HG02610 (cell line): Measurements from ENCODE around the gene IGFL3.
"Not testable (repeated sequence)": the region's sequence is repeated elsewhere in the genome, so short reads cannot be mapped to it uniquely, and the experiment has no call there.

ENCODE experiments used
- ATAC-seq: cut with Tn5 transposase; IDR thresholded peaks from one replicate; pipeline ENCODE4 v1.9.1; 2021; ENCODE audit warnings: mild to moderate bottlenecking, moderate library complexity; ENCODE audit not compliant: unreplicated experiment

IGFL3 gene

DNA sequence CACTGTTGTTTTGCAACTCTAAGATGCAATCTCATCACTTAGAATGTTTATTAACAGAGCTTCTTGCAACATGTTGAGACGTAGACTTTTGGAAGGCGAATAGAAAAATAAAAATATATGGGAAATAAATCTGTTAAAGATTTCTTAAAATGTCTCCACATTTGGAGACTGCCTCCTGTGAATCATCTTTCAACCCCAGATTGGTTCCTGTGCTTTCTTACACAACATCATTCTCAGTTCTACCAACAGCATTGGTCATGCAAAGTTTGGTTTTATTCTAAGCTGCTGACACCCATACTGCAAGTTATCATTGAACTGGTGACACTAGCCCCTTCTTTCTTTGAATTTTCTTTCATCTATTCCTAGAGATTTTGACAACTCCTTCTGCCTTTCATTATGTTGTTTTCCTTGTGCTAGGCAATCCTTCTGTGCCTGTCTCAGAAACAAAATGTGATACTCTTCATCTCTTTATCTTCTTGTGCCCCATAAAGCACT, 1.6 kb upstream of the IGFL3 start:
- ATAC-seq = no peak

DNA sequence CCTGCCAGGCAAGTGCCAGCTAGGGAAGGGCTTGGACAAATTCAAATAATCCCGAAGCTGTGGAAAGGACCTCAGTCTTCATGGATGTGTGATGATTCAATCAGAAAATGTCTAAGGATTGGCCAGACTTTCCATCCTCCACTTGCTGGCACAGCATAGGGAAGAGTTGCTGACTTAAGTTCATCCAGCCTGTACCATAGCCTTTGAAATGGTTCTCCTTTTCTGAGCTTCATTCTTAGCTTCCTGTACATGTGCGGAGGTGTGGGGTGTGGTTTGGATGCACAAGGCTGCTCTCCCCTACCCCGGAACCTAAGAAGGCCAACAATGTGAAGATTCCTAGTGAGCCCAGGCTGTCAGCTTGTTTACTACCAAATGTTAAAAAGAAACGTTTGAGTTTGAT, 959 bp upstream of the IGFL3 start:
- ATAC-seq = no peak

DNA sequence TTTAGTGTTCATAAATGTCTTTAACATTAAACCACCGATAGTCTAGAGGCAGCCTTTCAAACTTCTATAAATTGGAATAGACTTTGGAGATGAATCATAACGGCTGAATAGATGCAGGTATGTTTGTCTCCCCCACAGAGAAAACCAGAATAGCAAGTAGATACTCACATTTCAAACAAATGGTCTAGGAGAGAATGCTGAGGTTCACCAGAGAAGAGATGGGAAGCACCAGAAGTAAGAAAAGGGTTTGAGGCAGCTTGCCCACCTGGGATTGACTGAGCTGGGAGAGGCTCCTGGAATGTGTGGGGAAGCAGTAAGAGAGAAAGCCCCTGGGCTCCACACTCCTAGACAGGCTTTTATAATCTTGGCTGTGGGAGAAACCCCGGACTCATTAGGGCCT, 6.4 kb downstream of the IGFL3 start:
- ATAC-seq = no peak

DNA sequence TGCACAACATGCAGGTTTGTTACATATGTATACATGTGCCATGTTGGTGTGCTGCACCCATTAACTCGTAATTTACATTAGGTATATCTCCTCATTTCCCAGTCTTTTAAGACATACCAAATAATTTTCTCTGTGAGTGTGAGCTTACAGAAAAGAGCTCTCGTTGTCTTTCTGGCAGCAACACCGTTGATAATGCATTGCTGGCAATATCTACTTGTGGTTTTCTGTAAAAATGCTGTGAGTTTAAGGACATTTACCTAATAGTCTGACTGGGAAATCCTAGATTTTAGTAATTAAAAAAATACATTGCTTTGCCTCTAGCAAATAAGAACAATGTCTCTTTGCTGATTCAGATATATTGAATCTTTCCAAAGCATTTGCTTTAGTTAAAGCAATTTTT, 8.4 kb downstream of the IGFL3 start:
- no peak for ATAC-seq

DNA sequence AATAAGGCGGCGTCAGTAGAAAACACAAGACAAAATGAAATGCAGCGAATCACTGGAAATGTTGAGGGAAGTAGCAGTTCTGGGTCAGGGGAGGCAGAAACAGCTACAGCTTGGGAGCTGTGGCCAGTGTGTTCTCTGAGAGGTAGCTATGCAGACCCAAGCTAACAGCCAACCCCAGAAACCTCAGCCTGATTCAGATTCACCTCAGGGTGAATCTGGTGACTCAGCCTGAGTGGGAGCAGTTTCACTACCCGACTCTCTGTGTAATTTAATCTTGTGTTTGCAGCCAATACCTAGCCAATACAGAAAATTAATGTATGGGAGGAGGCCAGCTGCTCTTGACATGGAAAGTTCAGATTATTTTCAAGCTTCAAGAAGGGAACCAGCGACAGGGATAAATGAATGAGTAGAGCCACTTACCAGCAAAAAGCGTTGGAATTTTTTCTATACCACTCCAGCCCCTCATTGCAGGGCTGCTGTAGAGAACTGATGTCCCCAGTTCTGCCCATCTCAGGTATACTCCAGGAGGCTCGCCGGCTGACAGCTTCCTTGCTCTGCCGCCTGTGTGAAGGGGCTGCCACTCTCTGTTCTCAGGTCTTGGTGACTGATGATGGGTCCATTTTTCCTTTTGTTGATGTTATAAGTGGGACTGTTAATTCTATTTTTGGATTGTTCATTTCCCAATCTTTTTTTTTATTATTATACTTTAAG, 8.9 kb downstream of the IGFL3 start:
- peak; percentile 77 for ATAC-seq

DNA sequence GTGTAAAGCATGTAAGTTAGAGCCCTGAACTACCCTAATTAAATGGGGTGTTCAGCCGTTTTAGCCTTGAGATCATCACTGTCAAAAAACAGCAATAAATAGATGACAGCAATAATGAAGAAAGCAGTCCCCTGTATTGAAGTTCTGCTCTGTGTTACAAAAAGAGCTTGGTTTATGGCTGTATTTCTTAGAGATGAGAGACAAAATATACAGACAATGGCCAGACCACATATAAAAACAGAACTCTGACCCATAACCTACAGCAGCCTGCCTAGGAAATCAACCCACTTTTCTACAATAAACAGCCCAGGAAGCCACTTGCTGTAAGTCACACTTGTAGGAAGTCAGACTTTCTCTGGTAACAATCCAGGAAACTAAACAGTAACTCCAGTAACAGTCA, 10.8 kb downstream of the IGFL3 start:
- no peak for ATAC-seq

DNA sequence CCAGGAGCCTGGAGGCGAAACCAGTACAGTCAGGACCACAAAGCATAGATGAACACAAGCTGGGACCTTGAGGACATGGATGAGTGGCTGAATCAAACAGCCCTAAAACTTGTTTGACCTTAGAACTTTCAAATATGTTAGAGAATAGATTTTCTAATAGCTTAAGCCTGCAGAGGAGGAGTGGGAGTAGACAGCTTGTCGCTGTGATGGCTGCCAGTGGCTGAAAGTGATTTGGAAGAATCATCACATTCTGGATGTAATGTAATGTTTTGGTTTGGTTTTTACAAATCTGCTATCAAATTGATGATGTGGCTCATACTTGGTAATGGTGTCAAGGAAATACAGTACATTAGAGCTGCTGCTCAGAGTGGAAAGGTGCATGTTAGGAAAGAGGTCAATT, 12.0 kb downstream of the IGFL3 start:
- no peak for ATAC-seq

DNA sequence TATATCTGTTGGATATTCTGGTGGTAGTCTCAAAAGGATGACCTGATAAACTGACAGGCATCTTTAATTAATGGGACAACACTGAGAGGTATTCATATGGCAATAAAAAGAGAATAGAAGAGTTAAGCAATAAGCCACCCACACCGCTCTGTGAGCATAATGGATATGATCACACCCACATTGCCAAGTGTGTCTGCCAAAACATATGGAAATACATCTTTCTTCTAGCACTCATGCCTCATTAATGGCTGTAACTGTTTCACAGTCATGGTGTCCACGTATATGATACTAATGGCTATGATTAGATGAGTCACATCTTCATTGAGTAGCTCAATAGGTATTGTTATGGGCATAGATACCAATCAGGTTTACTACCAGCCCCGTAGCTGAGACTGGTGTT, 13.1 kb downstream of the IGFL3 start:
- ATAC-seq = no peak

DNA sequence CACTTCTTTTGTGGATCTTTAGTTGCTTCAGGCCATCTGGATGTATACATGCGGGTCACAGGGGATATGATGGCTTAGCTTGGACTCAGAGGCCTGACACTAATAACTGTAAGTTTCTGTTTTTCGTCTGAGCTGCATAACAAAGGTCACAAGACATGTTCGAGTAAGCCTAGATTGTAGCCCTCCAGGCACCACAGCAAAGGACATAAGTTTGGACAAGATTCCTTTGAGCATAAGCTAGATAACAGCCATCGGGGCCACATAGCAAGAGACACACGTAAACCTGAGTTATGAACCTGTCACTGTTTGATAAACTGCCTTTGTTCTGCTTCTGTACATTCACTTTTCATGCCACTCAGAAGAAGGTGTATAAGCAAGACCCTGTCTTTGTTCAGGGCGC, 14.6 kb downstream of the IGFL3 start:
- ATAC-seq = no peak

DNA sequence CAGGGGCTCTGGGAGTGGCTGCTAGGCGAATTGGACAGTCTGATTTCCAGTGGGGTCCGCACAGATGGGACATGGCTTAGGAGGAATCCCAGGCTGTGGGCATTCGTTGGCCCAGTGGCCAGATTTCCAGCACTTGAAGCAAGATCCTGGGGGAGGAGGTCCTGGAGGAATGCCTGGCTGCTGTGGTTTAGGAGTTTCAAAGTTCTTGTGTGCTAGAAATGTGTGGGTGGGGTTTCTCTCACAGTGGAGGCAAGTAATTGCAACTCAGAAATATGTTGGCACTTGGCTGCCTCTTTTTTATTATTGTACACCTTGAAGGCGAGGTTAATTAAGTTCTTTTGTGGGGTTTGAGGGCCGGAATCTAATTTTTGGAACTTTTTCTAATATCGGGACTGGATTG, 17.1 kb downstream of the IGFL3 start:
- no peak for ATAC-seq

DNA sequence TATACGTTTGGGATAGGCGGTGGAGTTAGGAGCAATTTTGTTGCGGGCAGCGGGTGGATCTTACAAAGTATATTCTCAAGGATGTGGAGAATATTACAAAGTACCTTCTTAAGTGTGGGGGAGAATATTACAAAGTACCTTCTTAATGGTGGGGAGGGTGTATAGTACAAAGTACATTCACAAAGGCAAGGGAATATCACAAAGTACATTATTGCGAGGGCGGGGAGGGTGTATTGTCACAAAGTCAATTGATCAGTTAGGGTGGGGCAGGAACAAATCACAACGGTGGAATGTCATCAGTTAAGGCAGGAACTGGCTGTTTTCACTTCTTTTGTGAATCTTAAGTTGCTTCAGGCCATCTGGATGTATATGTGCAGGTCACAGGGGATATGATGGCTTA, 22.2 kb downstream of the IGFL3 start:
- not testable (repeated sequence) for ATAC-seq

DNA sequence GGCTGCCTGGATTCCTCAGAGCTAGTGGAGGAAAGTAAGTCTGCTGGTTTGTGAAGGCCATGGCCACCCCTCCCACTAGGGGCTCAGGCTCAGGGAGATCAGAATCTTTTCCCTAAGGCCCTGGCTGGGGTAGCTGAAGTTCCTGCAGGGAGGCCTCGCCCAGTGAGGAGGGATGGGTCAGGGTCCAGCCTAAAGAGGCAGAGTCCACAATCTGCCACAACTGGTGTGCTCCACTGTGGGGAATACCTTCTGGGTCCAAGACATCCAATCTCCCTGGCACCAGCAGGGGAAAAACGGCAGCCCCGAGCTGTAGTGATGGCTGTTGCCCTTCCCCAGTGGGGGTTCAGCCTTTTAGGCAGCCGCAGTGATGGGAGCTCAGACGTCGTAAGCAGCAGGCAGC, 23.2 kb downstream of the IGFL3 start:
- ATAC-seq = no peak

DNA sequence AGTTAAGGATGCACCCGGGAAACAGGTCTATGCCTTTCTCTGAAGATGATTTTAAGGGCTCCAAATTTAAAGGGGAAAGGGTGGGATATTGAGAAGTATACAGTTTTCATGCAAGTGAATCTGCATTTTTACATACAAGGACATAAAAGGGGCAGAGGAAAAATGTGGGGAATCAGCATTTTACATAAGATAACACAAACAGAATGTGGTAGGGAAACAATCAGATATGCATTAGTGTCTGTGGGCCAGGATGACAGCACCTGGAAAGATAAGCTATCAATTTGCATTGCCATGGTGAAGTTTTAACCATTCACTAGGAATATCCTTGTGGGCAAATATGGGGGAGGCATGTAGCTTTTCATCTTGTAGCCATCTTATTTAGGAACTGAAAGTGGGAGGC, 24.1 kb downstream of the IGFL3 start:
- no peak for ATAC-seq

DNA sequence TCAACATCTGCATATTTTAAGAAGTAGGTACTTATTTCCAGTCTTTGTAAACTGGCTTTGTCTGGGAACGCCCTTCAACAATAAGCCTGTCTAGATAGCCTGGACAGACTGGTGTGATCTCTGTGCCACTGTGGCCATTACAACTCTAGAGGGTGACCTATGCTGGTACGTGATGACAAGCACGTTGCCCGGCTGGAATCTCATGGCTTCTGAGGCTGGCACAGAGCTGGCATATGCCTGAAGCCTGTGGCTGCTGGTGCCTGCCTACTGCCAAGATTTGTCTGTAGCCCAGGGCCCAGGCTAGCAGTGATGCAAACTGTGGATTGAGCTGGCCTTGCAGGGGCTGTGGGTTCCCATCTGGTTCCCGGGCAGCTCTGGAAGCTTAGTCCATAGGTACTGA, 34.0 kb downstream of the IGFL3 start:
- no peak for ATAC-seq

DNA sequence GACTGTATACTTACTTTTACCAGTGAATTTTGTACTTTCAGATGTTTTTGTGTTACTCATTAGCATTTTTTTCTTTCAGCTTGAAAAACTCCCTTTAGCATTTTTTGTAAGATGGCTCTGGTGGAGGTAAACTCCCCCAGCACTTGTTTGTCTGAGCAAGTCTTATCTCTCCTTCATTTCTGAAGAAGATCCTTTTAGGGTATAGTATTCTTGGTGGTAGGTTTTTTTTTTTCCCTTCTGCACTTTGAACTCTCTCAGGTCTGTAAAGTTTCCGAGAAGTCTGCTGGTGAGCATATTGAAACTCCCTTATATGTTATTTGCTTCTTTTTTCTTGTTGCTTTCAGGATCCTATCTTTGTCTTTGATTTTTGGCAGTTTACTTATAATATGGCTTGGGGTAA, 35.1 kb downstream of the IGFL3 start:
- no peak for ATAC-seq

DNA sequence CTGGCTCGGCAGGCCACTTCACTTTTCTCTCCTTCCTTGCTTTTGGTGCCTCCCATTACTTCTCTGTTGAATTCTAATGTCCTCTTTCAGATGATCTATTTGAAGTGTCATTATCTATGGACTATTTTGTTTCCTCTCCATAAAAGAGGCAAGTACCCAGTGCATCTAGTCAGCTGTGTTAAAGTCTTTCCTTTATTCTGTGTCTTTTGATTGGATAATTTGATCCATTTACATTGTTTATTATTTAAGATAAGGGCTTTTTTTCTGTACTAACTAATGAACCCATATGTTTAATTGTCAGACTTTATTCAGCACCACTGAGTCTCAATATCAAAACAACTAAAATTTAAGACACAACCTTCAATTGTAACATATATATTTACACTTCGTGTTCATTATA, 36.4 kb downstream of the IGFL3 start:
- ATAC-seq = no peak

DNA sequence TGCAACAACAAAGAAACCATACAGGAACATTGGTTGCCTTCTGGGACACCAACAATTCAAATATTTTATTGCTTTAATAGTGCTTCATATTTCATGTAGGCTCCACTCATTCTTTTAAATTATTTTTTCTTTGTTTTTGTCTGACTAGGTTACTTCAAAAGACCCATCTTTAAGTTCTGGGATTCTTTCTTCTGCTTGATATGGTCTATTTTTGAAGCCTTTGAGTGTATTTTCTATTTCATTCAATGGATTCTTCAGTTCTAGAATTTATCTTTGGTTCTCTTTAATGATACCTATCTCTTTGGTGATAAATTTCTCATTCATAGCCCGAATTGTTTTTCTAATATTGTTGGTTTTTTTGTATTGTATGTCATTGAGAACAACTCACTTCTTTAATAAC, 38.6 kb downstream of the IGFL3 start:
- ATAC-seq = no peak

DNA sequence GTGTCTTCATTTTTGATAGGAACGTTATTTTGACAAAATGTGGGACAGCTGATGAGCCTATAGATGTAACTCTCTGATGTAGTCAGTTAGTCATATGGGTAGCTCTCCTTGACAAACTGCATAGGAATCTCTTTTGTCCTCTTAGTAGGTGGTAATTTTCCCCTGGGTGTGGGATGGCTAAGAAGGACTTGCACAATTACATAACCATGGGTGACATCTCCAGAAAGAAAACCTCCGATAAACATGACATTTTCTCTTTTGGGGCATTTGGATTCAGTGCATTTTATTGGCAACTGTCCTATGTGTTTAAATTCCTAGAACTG, 41.8 kb downstream of the IGFL3 start:
- ATAC-seq = no peak

DNA sequence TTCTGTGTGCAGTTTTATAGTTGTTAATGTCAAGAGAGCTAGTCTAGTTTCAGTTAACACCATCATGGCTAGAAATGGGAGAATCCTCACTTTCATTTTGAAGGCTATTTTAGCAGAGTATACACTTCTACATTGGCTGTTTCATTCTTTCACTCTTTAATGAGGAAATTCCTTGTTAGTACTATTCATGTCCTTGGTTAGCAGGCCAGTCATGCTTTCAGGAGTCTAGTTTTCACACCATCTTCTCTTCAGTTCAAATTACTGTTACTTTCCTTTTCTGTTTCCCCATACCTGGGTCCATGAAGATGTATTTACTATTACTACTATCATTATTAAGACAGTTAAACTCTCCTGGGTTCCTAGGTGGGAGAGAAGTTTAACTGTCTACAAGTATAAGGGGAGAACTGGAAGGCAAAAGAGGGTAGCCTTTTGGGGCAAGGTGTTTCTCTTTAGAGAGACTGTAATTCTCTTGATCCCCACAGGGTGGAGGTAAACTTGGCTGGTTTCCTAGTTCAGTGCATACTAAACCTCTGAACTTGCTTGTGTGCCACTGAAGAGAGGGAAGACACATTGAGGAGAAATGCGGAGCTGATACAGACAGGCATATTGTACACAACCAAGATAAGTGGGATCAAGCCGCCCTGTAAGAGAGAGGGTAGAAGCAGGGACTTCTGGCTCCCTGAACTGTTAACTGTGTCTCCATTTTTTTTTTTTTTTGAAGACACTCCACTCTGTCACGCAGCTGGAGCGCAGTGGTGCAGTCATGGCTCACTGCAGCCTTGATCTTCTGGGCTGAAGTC, 42.4 kb downstream of the IGFL3 start:
- no peak for ATAC-seq

DNA sequence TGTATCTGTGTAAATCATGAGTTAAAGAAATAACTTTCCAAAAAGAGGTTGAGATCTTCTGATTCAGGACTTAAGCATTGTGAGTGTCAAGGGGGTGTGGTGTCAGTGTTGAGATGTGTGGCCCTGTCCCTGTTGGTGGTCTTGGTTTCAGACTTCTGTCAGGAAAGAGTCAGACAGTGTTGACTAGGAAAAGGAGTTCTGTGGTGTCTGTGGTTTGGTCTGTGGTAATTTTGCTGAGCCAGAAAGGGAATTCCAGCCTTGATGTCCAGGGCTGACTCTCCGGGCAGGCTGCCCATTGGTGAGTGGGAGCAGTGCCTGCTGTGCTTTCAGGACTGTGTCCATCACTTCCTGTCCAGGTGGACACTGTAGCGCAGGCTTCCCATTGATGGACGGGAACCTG, 43.9 kb downstream of the IGFL3 start:
- ATAC-seq = no peak

DNA sequence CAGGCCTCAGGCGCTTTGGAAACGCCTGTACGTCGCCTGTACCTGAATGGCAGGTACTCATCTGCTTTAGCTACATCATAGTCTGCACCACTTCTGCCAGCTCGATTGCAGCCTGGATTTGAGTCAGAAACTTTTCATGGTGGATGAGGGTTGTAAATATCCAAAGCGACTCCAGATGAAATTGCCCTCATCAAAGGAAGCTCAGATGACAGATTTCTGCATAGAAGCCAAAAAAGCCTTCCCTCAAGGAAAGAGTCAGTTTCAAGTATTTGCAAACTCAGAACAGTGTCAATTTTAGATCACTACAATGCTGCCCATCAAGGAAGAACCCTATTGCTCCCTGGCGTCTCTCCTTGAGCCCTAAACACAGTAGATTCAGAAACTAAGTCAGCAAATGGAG, 44.9 kb downstream of the IGFL3 start:
- ATAC-seq = no peak

DNA sequence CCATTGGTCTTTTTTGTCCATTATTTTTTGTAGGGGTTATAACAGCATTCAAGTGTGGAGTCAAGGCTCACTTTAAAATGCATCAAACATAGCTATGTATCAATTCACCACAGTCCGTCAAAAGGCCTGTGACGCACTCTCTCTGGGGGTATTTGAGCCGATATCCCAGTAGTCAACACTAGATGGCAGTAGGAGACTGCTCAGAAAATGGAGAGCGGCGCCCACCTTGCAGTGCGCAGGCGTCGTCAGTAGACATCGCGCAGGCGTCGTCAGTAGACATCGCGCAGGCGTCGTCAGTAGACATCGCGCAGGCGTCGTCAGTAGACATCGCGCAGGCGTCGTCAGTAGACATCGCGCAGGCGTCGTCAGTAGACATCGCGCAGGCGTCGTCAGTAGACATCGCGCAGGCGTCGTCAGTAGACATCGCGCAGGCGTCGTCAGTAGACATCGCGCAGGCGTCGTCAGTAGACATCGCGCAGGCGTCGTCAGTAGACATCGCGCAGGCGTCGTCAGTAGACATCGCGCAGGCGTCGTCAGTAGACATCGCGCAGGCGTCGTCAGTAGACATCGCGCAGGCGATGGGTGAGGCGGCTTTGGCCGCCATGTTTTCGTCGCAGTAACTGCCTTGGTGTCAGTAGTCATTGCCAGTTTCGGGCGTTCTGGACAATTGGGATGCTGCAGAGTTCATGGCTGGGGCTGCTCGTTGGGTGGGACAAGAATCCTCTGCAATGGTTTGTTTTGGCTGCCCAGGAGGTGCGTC, 45.7 kb downstream of the IGFL3 start:
- ATAC-seq = not testable (repeated sequence)
